Activated T-cell treated with anti-CD3 and anti-CD28 coated beads, Interleukin-2, amount 50 U/mL, for 72 hours (primary cell): ENCODE data around the gene RPTOR. TPM values are rescaled to one million over a fixed set of nuclear protein-coding genes. Genes with fewer than 3 reads are reported as not detected.
"Not testable (repeated sequence)": the region's sequence is repeated elsewhere in the genome, so short reads cannot be mapped to it uniquely, and the experiment has no call there.

Source experiments
- ATAC-seq, 2 donors: fragments of 150-1000 bp; cut with Tn5 transposase; replicated peaks in 1 of 2; 2 replicates each; pipeline ENCODE4 v1.10.0; 2021; ENCODE audit warnings: moderate library complexity in 2 of 2, mild to moderate bottlenecking in 1 of 2
- DNase-seq, 2 donors: peaks; one replicate each; pipeline ENCODE4 v3.0.0; 2021 to 2022; ENCODE audit warnings: mixed read lengths in 1 of 2
- H3K27ac Mint-ChIP-seq: one replicate; pipeline ENCODE4 v1.8.0; 2022; ENCODE audit warnings: mild to moderate bottlenecking, moderate library complexity, mixed read lengths
- H3K27me3 Mint-ChIP-seq: one replicate; pipeline ENCODE4 v1.8.0; 2022; ENCODE audit warnings: low read depth, mixed read lengths
- H3K36me3 Mint-ChIP-seq, 2 donors: one replicate each; pipeline ENCODE4 v1.8.0; 2022; ENCODE audit warnings: mixed read lengths in 2 of 2, mild to moderate bottlenecking in 1 of 2; ENCODE audit not compliant: insufficient read depth in 2 of 2
- H3K4me1 Mint-ChIP-seq: one replicate; pipeline ENCODE4 v1.8.0; 2022; ENCODE audit warnings: low read depth, mixed read lengths
- H3K4me3 Mint-ChIP-seq, 2 donors: one replicate each; pipeline ENCODE4 v1.8.0; 2022; ENCODE audit warnings: mild to moderate bottlenecking in 2 of 2, mixed read lengths in 2 of 2, moderate library complexity in 2 of 2
- H3K9me3 Mint-ChIP-seq, 2 donors: one replicate each; pipeline ENCODE4 v1.8.0; 2022; ENCODE audit warnings: mixed read lengths in 2 of 2
- total RNA-seq, 2 donors: library from RNA; stranded (reverse); gene quantifications; one replicate each; pipeline ENCODE4 v1.2.3, GENCODE V29; 2022

RPTOR gene
- total RNA-seq, 2 donors from 2014 or later: 50.8 to 62.0 TPM

DNA sequence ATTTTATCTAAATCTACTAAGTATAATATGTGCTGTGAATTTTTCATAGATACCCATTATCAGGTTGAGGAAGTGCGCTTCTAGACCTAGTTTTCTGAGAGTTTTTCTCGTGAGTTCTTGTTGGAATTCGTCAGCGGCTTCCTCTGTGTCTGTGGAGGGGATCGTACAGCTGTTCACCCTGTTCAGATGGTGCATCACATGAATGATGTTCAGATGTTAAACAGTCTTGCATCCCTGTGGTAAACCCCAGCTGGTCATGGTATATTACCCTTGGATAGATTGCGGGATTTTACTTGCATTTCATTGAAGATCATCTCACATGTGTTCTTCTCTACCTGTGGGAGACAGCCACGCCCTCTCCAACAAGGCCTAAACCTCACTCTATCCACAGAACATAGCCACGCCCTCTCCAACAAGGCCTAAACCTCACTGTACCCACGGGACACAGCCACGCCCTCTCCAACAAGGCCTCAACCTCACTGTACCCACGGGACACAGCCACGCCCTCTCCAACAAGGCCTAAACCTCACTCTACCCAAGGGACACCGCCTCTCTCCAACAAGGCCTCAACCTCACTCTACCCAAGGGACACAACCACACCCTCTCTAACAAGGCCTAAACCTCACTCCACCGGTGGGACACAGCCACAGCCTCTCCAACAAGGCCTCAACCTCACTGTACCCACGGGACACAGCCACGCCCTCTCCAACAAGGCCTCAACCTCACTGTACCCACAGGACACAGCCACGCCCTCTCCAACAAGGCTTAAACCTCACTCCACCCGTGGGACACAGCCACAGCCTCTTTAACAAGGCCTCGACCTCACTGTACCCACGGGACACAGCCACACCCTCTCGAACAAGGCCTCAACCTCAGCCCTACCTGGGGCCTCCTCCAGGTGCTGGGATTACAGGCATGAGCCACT lies 266.8 kb downstream of the RPTOR start:
- DNase-seq: no peak
- Mint-ChIP-seq H3K27ac (peak overlapping the region; percentile 93), H3K36me3 (peaks cover 17 to 29% of the 10 kb centered on the region in 2 donors), H3K4me1 (peaks cover 27% of the 10 kb centered on the region), H3K27me3 (no peaks in the 10 kb centered on the region), H3K4me3 (peak overlapping the region; percentile 58 to 81), H3K9me3 (peaks cover 5 to 6% of the 10 kb centered on the region in 2 donors)
- ATAC-seq: peak in 1 of 2 donors; percentile 58

DNA sequence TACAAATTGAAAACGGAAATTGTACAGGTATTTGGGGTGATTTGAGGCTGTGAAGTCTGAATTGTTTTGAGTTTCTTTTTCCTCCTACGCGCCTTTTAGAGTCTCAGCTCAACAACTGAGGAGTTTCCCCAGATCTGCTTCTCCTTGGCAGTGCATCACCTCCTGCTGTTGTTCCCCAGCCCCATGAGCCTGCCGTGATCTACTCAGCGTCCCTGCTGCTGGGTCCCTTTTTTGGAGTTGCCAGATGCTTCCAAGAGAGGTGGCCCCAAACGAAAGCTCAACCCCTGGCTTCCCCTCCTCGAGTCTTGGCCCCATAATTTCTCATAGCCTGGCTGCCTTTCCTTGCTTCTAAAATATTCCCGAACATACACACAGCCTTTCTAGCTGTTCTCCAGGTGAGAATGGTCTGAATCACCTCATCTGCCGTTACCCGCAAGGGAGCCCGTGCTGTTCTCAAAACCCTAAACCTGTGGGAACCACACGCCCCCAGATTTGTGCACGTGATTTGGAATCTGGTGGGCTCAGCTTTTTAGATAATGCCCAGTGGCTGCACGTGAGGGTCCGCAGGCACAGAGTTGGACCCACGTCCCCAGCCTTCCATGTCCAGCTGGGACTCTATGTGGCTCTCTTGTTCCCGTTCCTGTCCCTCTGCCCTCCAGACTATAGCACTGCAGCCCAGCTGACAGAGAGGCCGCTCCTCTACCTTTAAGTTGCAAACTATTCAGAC lies 267.9 kb downstream of the RPTOR start:
- H3K27me3 Mint-ChIP-seq: no peaks in the 10 kb centered on the region
- H3K36me3 Mint-ChIP-seq: peaks cover 15 to 20% of the 10 kb centered on the region in 2 donors
- DNase-seq (no peak), ATAC-seq (peak; percentile 44 to 72)
- peaks cover 38% of the 10 kb centered on the region for H3K4me1 Mint-ChIP-seq
- H3K9me3 Mint-ChIP-seq: peaks cover 0 to 2% of the 10 kb centered on the region in 2 donors
- peak overlapping the region; percentile 58 to 81 for H3K4me3 Mint-ChIP-seq
- H3K27ac Mint-ChIP-seq: peak overlapping the region; percentile 93

DNA sequence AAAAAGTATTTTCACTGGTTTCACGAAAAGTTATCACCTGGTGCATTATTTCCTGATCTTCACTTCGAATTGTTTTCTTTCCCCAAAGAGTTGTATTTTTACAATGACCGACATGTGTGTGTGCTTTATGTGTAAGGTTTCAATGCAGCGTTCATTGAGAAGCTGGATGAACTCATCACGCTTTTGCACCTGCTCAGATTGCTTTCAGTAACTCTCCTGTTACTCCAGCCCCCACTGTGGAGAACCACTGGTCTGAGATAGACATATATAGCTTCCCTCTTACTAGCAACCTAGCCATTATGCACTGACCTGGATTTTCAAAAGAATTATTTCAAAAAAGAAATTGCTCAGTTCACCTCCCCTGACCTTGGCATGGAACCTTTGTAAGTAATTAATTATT lies 268.7 kb downstream of the RPTOR start:
- H3K27ac Mint-ChIP-seq: no peak overlapping the region
- no peak overlapping the region for H3K4me3 Mint-ChIP-seq
- H3K36me3 Mint-ChIP-seq: peaks cover 12 to 21% of the 10 kb centered on the region in 2 donors
- no peaks in the 10 kb centered on the region for H3K9me3 Mint-ChIP-seq
- no peak for ATAC-seq
- no peak for DNase-seq
- no peaks in the 10 kb centered on the region for H3K27me3 Mint-ChIP-seq
- H3K4me1 Mint-ChIP-seq: peaks cover 46% of the 10 kb centered on the region

DNA sequence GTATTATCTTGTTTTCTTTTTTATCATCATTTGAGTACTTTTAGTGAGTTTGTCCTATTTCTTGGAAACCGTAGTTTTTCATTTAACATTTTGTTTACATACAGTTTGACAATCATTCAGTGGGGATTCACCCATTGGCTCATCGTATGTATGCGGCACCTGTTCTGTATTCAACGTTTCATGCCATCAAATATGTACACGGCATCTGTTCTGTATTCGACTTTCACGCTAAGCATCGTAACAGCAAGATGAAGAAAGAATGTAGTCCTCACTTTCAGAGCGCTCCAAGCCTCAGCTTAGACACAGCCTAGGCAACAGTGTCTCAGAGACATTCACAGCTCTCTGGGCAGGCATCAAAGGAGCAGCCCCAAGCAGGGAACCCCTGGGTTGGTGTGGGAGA lies 269.9 kb downstream of the RPTOR start:
- Mint-ChIP-seq H3K4me1 (peaks cover 58% of the 10 kb centered on the region), H3K36me3 (peaks cover 6 to 14% of the 10 kb centered on the region in 2 donors), H3K27me3 (no peaks in the 10 kb centered on the region), H3K9me3 (no peaks in the 10 kb centered on the region), H3K27ac (peak overlapping the region; percentile 41), H3K4me3 (no peak overlapping the region)
- ATAC-seq (no peak), DNase-seq (no peak)

DNA sequence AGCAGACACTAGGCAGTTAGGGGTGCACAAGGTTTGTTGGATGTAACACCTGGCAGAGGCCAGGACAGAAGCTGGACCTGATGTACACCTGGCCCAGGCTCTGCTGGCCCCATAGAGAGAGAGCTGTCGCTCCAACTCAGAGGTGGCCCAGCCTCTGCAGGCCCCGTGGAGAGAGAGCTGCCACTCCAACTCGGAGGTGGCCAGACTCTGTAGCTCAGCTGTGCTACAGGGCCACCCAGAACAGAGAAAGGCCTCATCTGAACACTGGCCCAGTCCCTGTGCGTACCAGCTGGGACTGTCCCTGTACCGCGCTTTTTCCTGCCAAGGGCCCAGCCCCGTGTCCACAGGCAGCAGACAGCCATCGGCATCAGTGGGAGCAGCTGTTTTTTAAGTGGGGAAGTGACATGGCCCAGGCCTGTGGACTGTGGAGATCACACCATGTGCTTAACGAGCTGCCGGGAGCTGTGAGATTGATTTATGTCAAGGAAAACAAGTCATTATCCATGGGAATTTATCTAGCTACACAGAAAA lies 270.6 kb downstream of the RPTOR start:
- no peak for DNase-seq
- H3K36me3 Mint-ChIP-seq: peaks cover 6 to 14% of the 10 kb centered on the region in 2 donors
- no peaks in the 10 kb centered on the region for H3K9me3 Mint-ChIP-seq
- ATAC-seq: no peak
- H3K4me1 Mint-ChIP-seq: peaks cover 65% of the 10 kb centered on the region
- H3K4me3 Mint-ChIP-seq: no peak overlapping the region
- no peak overlapping the region for H3K27ac Mint-ChIP-seq
- no peaks in the 10 kb centered on the region for H3K27me3 Mint-ChIP-seq

DNA sequence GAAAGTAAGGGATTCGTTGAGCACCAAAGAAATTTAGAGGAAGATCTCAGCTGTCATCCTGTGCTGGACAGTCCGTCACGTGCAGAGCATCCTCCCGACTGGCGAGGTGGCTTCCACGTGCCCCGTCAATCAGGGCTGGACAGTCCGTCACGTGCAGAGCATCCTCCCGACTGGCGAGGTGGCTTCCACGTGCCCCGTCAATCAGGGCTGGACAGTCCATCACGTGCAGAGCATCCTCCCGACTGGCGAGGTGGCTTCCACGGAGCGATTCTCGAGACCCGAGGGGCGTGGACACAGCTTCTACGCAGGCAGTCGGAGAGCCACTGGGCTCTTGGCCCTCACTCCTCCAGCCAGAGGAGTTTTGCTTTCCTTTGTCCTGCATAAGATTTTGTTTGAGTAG lies 271.1 kb downstream of the RPTOR start:
- not testable (repeated sequence) for H3K27ac Mint-ChIP-seq

DNA sequence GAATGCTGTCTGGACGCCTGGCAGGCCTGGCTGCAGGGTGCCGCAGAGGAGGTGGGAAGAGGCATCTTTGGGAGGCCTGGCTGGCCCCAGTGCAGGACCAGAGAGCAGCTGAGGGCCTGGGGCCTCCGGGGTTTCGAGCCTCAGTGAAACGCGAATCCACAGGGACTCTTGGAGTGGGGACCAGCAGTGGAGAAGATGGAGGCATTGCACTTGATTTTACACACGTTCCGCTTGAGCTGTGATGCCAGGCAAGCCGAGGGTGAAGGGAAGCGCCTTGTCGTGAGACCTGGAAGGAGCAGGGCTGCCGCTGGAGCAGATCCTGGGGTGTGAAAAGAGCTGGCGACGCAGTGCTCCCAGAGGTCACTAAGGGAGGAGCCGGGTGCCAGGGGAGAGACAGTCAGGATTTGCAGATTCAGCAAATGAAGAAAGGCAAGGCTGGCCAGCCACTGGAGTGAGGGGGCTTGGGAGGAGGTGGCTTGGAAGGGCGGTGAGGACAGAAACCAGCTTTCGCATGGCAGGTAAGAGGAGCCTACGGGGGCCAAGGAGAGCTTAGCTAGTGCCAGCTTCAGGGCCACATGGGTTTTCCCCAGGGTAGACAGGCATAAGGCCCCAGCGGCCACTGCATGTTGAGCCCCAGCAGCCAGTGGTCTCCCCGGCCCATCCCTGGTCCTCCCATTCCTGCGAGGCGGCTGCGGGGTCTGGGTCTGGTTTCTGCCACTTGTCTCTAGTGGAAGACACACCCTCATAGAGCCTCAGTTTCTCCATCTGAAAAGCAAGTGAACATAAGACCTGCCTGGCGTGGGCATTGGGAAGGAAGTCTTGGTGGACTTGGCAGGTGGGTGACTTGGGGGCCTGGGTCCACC lies 271.8 kb downstream of the RPTOR start:
- Mint-ChIP-seq H3K27ac (no peak overlapping the region), H3K36me3 (peaks cover 5 to 14% of the 10 kb centered on the region in 2 donors), H3K9me3 (no peaks in the 10 kb centered on the region), H3K4me1 (peaks cover 63% of the 10 kb centered on the region), H3K4me3 (no peak overlapping the region), H3K27me3 (no peaks in the 10 kb centered on the region)
- no peak for DNase-seq
- ATAC-seq: no peak

More for the DNA sequence above, 271.1 kb downstream of the RPTOR start:
- not testable (repeated sequence) for DNase-seq, H3K4me3 Mint-ChIP-seq, H3K27me3 Mint-ChIP-seq, ATAC-seq, H3K9me3 Mint-ChIP-seq
- Mint-ChIP-seq H3K36me3 (peaks cover 6 to 14% of the 10 kb centered on the region in 2 donors), H3K4me1 (peaks cover 68% of the 10 kb centered on the region)

DNA sequence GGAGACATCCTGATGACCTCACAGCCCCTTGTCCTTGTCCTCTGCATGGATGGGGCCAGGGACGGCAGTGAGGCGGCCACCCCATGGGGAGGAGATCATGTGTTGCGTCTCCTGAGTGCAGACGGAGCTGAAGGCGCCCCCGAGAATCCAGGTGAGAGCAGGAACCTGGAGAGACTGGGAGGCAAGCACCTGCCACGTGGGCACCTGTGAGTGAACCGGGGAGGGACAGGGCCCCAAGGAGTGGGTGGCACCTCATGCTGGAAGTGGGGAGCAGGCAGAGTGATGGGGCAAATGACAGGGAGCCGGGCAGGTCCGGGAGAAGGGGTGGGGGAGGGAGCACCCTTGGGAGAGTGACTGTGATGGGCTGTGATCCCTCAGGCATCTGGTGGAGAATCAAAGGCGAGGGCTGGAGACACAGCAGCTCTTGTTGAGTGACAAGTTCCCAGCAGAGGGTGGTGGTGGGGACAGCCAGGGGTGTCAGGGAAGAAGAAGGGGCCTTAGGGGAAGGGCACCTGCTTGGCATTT lies 272.7 kb downstream of the RPTOR start:
- no peaks in the 10 kb centered on the region for H3K9me3 Mint-ChIP-seq
- no peak for DNase-seq
- peaks cover 54% of the 10 kb centered on the region for H3K4me1 Mint-ChIP-seq
- no peak overlapping the region for H3K27ac Mint-ChIP-seq
- H3K4me3 Mint-ChIP-seq: no peak overlapping the region
- H3K36me3 Mint-ChIP-seq: peaks cover 1 to 12% of the 10 kb centered on the region in 2 donors
- ATAC-seq: no peak
- H3K27me3 Mint-ChIP-seq: no peaks in the 10 kb centered on the region

DNA sequence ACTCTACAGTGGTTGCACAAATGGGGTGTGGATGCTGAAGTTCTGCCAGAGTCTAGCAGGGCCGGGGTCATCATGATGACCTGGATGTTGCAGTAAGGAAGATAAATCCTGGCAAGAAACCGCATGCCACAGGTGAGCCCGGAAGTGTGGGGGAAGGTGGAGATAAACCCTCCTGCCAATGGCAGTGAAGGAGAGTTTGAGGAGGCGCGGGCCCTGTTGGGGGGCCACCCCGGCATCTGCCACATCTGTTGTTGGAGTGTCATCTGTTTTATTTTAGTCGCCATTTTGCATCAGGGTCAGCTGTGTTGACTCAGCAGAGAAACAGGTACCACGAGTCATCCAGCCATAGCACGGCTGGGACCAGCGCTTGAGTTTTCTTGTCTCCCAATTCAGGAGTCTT lies 273.2 kb downstream of the RPTOR start:
- no peak overlapping the region for H3K4me3 Mint-ChIP-seq
- H3K27me3 Mint-ChIP-seq: no peaks in the 10 kb centered on the region
- H3K4me1 Mint-ChIP-seq: peaks cover 50% of the 10 kb centered on the region
- no peaks in the 10 kb centered on the region for H3K9me3 Mint-ChIP-seq
- no peak for ATAC-seq
- H3K27ac Mint-ChIP-seq: peak overlapping the region; percentile 55
- H3K36me3 Mint-ChIP-seq: peaks cover 4 to 13% of the 10 kb centered on the region in 2 donors
- DNase-seq: no peak

DNA sequence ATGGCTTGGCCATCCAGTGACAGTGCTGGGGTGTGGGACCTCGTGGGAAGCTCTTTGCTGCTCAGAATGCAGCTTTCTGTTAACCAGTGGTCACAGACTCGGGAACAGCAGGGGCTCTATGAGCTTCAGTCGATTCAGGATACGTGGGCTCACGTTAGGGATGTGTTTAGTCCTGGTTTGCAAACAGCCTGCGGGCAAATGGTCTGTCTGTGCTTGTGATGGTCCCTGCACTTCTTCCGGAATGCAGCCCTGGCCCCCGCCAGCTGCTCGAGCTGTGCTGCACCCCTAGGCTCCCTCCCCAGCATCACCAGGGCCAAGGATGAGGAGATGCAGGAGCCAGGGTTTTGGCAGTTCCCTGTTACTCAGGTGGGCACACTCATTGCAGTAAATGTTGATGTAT lies 274.2 kb downstream of the RPTOR start:
- ATAC-seq: peak; percentile 27 to 33
- H3K4me1 Mint-ChIP-seq: peaks cover 50% of the 10 kb centered on the region
- H3K4me3 Mint-ChIP-seq: peak overlapping the region in 1 of 2 donors; percentile 9
- DNase-seq: no peak
- H3K27me3 Mint-ChIP-seq: no peaks in the 10 kb centered on the region
- H3K36me3 Mint-ChIP-seq: peaks cover 4 to 13% of the 10 kb centered on the region in 2 donors
- no peaks in the 10 kb centered on the region for H3K9me3 Mint-ChIP-seq
- no peak overlapping the region for H3K27ac Mint-ChIP-seq

DNA sequence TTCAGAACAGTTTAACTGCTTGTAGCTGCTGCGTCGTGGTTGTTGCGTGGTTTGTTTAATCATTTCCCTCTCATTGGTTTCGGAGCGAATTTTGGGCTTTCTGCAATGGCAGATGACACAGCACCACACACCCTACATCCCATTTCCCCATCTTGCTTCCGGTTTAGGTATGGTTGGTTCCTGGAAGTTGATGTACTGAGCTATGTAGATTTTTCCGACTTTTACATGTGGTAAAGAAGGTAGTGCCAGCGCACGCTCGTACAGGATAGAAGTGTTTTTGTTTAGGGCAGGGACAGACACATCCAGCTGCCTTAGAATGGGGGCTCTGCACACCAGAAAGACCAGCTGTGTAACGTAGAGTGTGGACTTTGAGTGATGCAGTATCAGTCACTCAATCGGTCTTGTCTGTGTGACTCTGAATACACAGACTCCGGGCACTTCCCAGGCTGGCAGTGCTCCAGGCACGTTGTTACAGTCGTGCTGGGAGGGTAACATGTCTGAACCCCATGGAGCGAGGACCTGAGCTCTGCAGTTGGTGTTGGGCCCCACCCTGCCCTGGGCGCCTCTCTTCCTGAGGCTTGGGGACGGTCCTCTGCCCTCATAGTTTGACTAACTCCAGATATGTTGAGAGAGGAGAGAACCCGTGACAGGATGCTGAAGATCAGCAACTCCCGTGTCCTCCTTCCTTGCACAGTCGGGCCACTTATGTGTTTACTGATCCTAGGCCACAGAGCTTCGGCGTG lies 275.0 kb downstream of the RPTOR start:
- peak; percentile 26 to 27 for DNase-seq
- peaks cover 47% of the 10 kb centered on the region for H3K4me1 Mint-ChIP-seq
- H3K4me3 Mint-ChIP-seq: peak overlapping the region; percentile 8 to 31
- no peaks in the 10 kb centered on the region for H3K27me3 Mint-ChIP-seq
- peak overlapping the region; percentile 66 for H3K27ac Mint-ChIP-seq
- peak; percentile 65 to 68 for ATAC-seq
- H3K9me3 Mint-ChIP-seq: no peaks in the 10 kb centered on the region
- peaks cover 4 to 13% of the 10 kb centered on the region in 2 donors for H3K36me3 Mint-ChIP-seq

DNA sequence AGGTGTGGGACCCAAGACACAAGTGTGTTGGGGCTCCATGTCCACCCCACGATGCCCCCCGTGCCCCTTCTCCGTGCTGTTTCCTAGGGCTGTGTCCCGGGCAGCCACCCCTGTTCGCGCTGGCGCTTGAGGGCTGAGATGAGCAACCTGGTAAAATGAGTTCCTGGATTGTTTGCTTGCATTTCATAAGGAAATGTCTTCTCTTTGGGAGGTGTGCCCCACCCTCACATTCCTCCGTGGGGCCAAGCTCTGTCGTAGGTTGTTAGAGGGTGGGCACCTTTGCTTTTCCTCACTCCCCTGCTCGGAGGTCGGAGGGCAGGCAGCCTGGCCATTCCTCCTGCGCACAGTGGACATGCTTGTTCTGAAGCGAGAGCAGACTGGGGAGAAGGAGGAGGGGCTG lies 275.7 kb downstream of the RPTOR start:
- peaks cover 3 to 13% of the 10 kb centered on the region in 2 donors for H3K36me3 Mint-ChIP-seq
- no peaks in the 10 kb centered on the region for H3K9me3 Mint-ChIP-seq
- DNase-seq: no peak
- no peaks in the 10 kb centered on the region for H3K27me3 Mint-ChIP-seq
- ATAC-seq: no peak
- peak overlapping the region in 1 of 2 donors; percentile 5 for H3K4me3 Mint-ChIP-seq
- peaks cover 45% of the 10 kb centered on the region for H3K4me1 Mint-ChIP-seq
- peak overlapping the region; percentile 66 for H3K27ac Mint-ChIP-seq
